Skeletal muscle satellite cell (primary cell): ENCODE measurements around the gene LPCAT2.

Experiments used
- H3K27me3 ChIP-seq: 2 replicates; pipeline ENCODE4 v1.7.0; 2013; ENCODE audit warnings: low read length; ENCODE audit not compliant: control insufficient read depth, insufficient read depth
- H3K36me3 ChIP-seq: 2 replicates; pipeline ENCODE4 v1.7.0; 2013; ENCODE audit warnings: mild to moderate bottlenecking, control low read depth, low read length; ENCODE audit not compliant: insufficient read depth
- H3K4me1 ChIP-seq: 2 replicates; pipeline ENCODE4 v1.7.0; 2013; ENCODE audit warnings: low read length; ENCODE audit not compliant: control insufficient read depth, insufficient read depth
- H3K4me2 ChIP-seq: 2 replicates; pipeline ENCODE4 v1.7.0; 2013; ENCODE audit warnings: mild to moderate bottlenecking, low read length
- H3K4me3 ChIP-seq: 2 replicates; pipeline ENCODE4 v1.7.0; 2013; ENCODE audit warnings: low read length
- H3K9ac ChIP-seq: 2 replicates; pipeline ENCODE4 v1.7.0; 2013; ENCODE audit warnings: mild to moderate bottlenecking, low read depth, low read length, moderate library complexity
- H3K9me3 ChIP-seq: replicated peaks from 2 replicates; pipeline ENCODE4 v1.7.0; 2013; ENCODE audit warnings: mild to moderate bottlenecking, control low read depth, low read length

Gene LPCAT2

DNA sequence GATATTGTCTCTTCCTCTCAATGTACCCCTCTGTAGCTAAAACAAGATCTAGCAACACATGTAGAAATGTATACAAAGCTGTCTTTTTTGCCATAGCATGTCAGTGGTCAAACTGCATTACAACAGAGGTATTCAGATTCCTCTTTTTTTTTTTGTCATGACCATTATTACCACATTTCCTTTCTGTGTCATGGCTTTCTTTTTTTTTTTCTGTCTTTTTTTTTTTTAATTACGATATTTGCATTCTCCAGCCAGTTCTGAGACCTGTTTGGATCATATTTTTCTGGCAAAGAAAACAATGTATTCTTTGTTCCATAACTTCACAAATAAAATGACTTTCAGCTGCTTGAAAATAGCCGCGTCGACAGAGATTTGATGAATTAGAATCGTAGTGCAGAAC is 30.2 kb downstream of the LPCAT2 start:
- Histone ChIP-seq H3K4me1 (peaks cover 16% of the 10 kb centered on the region), H3K9me3 (no peaks in the 10 kb centered on the region), H3K27me3 (no peaks in the 10 kb centered on the region), H3K4me3 (no peak overlapping the region), H3K4me2 (peak overlapping the region; percentile 18), H3K9ac (peak overlapping the region; percentile 13), H3K36me3 (peaks cover 5% of the 10 kb centered on the region)

DNA sequence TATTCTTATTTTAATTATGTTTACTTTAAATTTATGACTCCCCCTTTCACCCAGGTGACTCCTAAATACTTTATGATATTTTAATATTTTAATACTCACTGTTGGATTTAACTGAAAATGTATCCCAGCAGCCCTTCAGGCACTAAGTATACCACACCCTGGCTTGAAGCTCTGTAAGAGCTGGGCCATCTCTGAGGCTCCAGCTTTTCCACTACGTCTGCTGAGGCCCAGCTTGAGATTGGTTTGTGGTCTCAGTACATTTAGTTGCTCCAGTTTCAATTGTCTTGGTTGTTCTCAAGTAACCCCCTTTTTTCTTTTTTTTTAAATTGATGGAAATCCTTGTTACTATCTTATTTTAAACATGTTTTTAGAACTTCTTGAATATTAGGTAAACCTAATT is 30.6 kb downstream of the LPCAT2 start:
- Histone ChIP-seq H3K36me3 (peaks cover 5% of the 10 kb centered on the region), H3K9me3 (no peaks in the 10 kb centered on the region), H3K4me1 (peaks cover 16% of the 10 kb centered on the region)

DNA sequence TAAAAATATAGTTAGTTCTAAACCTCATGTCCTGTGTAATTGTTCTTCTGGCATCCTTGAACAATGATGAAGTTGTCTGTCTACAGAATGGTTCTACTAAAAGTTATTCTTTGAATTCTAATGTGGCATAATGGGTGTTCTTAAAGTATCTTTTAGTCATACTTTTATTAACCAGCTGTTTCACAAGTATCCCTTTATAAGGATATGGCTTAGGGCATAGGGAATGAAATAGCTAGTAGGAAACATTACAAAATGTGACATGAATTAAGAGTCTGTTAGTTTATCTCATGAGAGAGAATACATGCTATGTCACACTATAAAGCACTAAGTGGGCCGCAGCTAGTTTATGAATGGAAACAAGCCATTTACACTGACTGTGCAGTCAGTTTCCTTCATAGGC is 31.3 kb downstream of the LPCAT2 start:
- Histone ChIP-seq H3K4me3 (no peak overlapping the region), H3K9ac (no peak overlapping the region), H3K27me3 (no peaks in the 10 kb centered on the region), H3K4me1 (peaks cover 16% of the 10 kb centered on the region), H3K36me3 (peaks cover 5% of the 10 kb centered on the region), H3K4me2 (no peak overlapping the region), H3K9me3 (no peaks in the 10 kb centered on the region)

More for the DNA sequence above, 30.6 kb downstream of the LPCAT2 start:
- Histone ChIP-seq H3K4me3 (no peak overlapping the region), H3K9ac (no peak overlapping the region), H3K27me3 (no peaks in the 10 kb centered on the region), H3K4me2 (no peak overlapping the region)

GRCh38 chr16:55542459-55543082 is 33.7 kb downstream of the LPCAT2 start:
- peaks cover 5% of the 10 kb centered on the region for H3K36me3 ChIP-seq
- no peak overlapping the region for H3K9ac ChIP-seq
- H3K4me1 ChIP-seq, result peaks cover 16% of the 10 kb centered on the region
- no peaks in the 10 kb centered on the region for H3K27me3 ChIP-seq
- no peaks in the 10 kb centered on the region for H3K9me3 ChIP-seq
- H3K4me3 ChIP-seq, result no peak overlapping the region
- H3K4me2 ChIP-seq, result no peak overlapping the region

DNA sequence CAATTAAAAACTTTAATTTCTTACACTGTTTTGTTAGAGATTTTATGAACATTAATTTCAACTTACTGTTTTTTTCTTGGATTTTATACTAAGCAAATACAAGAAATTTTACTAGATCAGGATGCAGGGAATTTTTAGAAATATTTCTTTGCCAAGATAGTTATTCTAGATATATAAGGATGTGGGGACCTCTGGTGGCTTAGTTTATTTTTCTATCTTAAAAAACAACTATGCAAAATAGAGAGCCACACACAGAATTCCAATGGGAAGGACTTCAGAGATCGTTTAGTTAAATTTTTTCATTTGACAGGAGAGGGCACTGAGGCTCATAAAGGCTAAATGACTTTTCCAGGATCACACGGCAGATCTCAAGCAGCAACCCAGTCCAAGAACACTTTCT is 34.6 kb downstream of the LPCAT2 start:
- Histone ChIP-seq H3K4me1 (peaks cover 16% of the 10 kb centered on the region), H3K27me3 (no peaks in the 10 kb centered on the region), H3K4me2 (no peak overlapping the region), H3K9ac (no peak overlapping the region), H3K36me3 (no peaks in the 10 kb centered on the region), H3K4me3 (no peak overlapping the region), H3K9me3 (no peaks in the 10 kb centered on the region)

DNA sequence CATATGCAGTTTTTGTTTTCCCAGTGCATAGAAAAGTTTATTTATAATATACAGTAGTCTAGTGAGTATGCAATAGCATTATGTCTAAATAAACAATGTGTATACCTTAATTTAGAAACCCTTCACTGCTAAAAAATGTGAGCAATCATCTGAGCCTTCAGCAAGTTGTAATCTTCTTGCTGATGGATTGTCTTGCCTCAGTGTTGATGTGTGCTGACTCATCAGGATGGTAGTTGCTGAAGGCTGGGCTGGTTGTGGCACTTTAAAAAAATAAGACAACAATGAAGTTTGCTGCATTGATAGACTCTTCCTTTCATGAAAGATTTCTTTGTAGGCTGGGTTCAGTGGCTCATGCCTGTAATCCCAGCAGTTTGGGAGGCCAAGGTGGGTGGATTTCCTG is 43.7 kb downstream of the LPCAT2 start:
- H3K36me3 ChIP-seq, result no peaks in the 10 kb centered on the region

GRCh38 chr16:55555436-55555835 is 46.6 kb downstream of the LPCAT2 start:
- H3K9ac ChIP-seq, result no peak overlapping the region
- no peak overlapping the region for H3K4me3 ChIP-seq
- H3K4me1 ChIP-seq, result peaks cover 29% of the 10 kb centered on the region
- no peaks in the 10 kb centered on the region for H3K27me3 ChIP-seq
- no peaks in the 10 kb centered on the region for H3K9me3 ChIP-seq
- no peaks in the 10 kb centered on the region for H3K36me3 ChIP-seq
- no peak overlapping the region for H3K4me2 ChIP-seq

More for the DNA sequence above, 43.7 kb downstream of the LPCAT2 start:
- Histone ChIP-seq H3K27me3 (no peaks in the 10 kb centered on the region), H3K4me2 (peak overlapping the region; percentile 20), H3K9me3 (no peaks in the 10 kb centered on the region), H3K4me3 (no peak overlapping the region), H3K4me1 (peaks cover 14% of the 10 kb centered on the region), H3K9ac (no peak overlapping the region)

DNA sequence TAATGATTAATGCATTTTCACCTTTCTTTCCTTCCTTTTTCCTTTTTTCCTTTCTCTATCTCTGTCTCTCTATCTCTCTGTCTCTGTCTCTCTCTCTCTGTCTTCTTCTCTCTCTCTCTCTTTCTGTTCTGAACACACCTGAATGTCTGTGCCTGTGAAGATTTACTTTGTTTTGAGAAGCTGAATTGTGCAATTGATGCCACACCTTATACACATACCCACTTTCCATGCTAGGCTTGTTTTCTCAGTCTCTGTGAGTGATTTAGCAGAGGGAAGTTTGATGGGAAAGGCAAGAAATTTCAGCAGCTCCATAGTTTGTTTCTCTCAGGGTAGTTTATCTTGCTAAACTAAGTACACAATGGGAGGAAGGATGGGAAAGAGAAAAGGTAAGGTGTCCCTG is 48.3 kb downstream of the LPCAT2 start:
- H3K9me3 ChIP-seq, result no peaks in the 10 kb centered on the region

GRCh38 chr16:55559233-55559632 is 50.4 kb downstream of the LPCAT2 start:
- H3K36me3 ChIP-seq, result no peaks in the 10 kb centered on the region
- no peak overlapping the region for H3K4me3 ChIP-seq
- H3K27me3 ChIP-seq, result no peaks in the 10 kb centered on the region
- H3K9ac ChIP-seq, result no peak overlapping the region
- peaks cover 29% of the 10 kb centered on the region for H3K4me1 ChIP-seq
- H3K4me2 ChIP-seq, result no peak overlapping the region
- H3K9me3 ChIP-seq, result no peaks in the 10 kb centered on the region

More for the DNA sequence above, 48.3 kb downstream of the LPCAT2 start:
- H3K4me3 ChIP-seq, result no peak overlapping the region
- H3K27me3 ChIP-seq, result no peaks in the 10 kb centered on the region
- H3K9ac ChIP-seq, result no peak overlapping the region
- H3K4me2 ChIP-seq, result no peak overlapping the region
- peaks cover 24% of the 10 kb centered on the region for H3K4me1 ChIP-seq
- H3K36me3 ChIP-seq, result no peaks in the 10 kb centered on the region

DNA sequence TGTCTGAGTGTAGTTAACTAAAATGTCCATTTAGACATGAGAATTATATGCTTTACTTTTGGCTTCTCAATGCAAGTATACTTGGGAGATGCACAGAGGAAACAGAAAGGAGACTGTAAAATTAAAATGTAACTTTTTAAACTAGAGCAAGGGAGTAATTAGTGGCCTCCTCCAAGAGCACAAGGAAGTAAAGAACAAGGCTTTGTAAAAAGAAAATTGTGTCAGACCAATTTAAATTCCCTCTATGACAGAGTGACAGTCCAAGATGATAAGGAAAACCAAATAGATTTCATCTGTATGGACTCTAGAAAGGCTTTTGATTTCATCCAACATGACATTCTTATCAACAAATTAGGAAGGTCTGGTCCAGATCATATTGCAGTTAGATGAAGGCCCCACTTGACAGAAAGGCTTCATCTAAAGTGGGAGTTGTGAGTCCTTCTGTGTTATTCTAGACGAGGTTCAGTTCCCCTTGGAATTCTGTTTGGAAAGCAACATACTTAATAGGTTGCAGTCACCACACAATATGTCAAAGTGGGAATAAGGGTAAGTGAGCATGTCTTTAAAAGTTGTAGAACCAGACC is 51.2 kb downstream of the LPCAT2 start:
- peaks cover 32% of the 10 kb centered on the region for H3K4me1 ChIP-seq
- no peaks in the 10 kb centered on the region for H3K9me3 ChIP-seq

DNA sequence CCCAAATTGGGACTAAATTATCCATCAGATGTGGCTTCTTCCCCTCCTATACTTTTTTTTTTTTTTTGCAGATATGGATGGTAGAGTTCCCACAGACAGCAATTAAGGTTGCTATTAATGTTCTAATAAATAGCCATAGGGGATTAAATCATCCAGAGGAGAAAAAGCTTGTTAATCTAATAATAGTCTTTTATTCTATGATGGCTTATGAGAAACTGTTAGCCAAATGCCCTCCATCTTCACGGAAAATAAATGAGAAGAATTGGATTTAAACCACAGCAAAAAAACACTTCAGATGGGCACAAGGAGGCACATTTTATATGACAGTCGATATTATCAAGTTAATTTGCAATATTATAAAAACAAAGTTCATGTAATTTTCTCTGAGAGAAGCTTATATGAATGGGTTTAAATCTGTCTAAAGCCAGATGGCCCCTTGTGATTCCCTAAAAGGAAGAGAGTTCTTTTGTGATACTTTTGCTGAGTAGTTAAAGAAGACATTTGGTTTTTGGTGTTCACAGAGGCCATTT is 52.5 kb downstream of the LPCAT2 start:
- H3K36me3 ChIP-seq, result no peaks in the 10 kb centered on the region
- H3K9me3 ChIP-seq, result no peaks in the 10 kb centered on the region
- H3K27me3 ChIP-seq, result no peaks in the 10 kb centered on the region
- no peak overlapping the region for H3K4me3 ChIP-seq
- no peak overlapping the region for H3K4me2 ChIP-seq
- peaks cover 30% of the 10 kb centered on the region for H3K4me1 ChIP-seq
- no peak overlapping the region for H3K9ac ChIP-seq

More for the DNA sequence above, 51.2 kb downstream of the LPCAT2 start:
- no peaks in the 10 kb centered on the region for H3K27me3 ChIP-seq
- H3K4me2 ChIP-seq, result no peak overlapping the region
- H3K36me3 ChIP-seq, result no peaks in the 10 kb centered on the region
- H3K9ac ChIP-seq, result no peak overlapping the region
- no peak overlapping the region for H3K4me3 ChIP-seq

DNA sequence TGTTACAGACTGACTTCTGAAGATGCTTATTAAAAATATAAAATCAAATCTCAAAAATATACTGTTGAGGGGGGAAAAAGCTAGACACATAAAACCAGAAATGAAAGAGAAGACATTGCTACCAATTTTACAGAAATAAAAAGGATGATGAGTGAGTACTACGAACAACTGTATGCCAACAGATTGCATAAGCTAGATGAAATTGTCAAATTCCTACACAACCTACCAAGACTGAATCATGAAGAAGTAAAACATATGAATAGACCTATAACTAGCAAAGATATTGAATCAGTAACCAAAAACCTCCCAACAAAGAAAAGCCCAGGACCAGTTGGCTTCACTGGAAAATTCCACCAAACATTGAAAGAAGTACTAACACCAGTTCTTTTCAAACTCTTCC is 54.1 kb downstream of the LPCAT2 start:
- Histone ChIP-seq H3K4me1 (peaks cover 35% of the 10 kb centered on the region), H3K36me3 (no peaks in the 10 kb centered on the region), H3K4me3 (no peak overlapping the region), H3K4me2 (no peak overlapping the region), H3K27me3 (no peaks in the 10 kb centered on the region), H3K9ac (no peak overlapping the region), H3K9me3 (no peaks in the 10 kb centered on the region)
